Activated naive CD8-positive, alpha-beta T cell treated with anti-CD3 and anti-CD28 coated beads for 36 hours (primary cell): ENCODE data around the gene BATF. TPM values are rescaled to one million over a fixed set of nuclear protein-coding genes. Genes with fewer than 3 reads are reported as not detected.
A peak's percentile ranks its signal among the peaks of the same experiment; 100 is the strongest.

Experiments used
- DNase-seq: peaks from one replicate; pipeline ENCODE4 v3.0.0; 2021
- H3K27ac Mint-ChIP-seq: one replicate; pipeline ENCODE4 v1.8.0; 2022; ENCODE audit warnings: mild to moderate bottlenecking, moderate library complexity, mixed read lengths
- H3K27me3 Mint-ChIP-seq: one replicate; pipeline ENCODE4 v1.8.0; 2022; ENCODE audit warnings: mild to moderate bottlenecking, mixed read lengths
- H3K36me3 Mint-ChIP-seq: one replicate; pipeline ENCODE4 v1.8.0; 2021; ENCODE audit warnings: mild to moderate bottlenecking, mixed read lengths
- H3K4me1 Mint-ChIP-seq: one replicate; pipeline ENCODE4 v1.8.0; 2021; ENCODE audit warnings: mixed read lengths
- H3K4me3 Mint-ChIP-seq: one replicate; pipeline ENCODE4 v1.8.0; 2022; ENCODE audit warnings: mild to moderate bottlenecking, moderate library complexity, mixed read lengths
- H3K9me3 Mint-ChIP-seq: one replicate; pipeline ENCODE4 v1.8.0; 2022; ENCODE audit warnings: mixed read lengths
- total RNA-seq, 2 experiments: library from RNA; stranded (reverse); gene quantifications; one replicate each; pipeline ENCODE4 v1.2.3, GENCODE V29; 2021

The BATF gene
- total RNA-seq, 2 experiments from 2014 or later: 46.2 to 47.9 TPM

DNA sequence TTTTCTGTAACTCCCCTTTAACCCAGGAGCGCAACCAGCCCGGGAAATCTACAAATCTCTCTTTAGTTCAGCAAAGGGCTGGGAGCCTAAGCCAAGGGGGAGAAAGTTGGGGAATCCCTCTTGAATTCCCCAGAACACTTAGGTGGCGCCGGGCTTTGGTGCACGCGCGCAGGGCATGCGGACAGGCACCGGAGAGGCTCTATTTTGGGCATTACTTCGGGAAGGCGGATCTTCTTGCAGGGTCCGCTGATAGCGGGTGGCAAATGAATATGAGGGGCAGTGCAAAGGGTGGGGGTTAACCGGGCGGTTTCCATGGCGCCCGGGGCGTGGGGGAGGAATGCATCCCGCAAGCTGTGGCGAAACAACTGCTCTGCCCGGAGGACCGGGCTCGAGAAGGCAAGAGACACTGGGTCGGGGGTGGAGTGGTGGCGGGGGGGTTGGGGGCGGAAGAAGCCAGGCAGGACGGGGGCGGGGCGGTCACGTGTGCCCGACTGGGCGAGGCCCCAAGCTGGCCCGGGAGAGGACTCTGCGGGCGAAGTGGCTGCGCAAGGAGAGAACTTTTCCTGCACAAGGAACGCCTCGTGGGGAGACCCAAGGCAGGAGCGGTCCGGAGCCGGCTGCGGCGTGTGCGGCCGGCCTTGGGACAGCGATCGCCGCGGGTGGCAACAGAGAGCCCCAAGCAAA is 56.0 kb downstream of the BATF start, which contains the start of gene FLVCR2:
Gene FLVCR2, plus strand, starts transcription at position 519 of the 684 bp plus-strand sequence. CDS start 353 bp downstream, outside the sequence.
- H3K9me3 Mint-ChIP-seq: no peaks in the 10 kb centered on the region
- peak within 1 kb of the TSS; percentile 22 for H3K27ac Mint-ChIP-seq
- H3K27me3 Mint-ChIP-seq: no peaks in the 10 kb centered on the region
- H3K4me3 Mint-ChIP-seq: peak within 1 kb of the TSS; percentile 76
- peak; percentile 46 for DNase-seq
- H3K4me1 Mint-ChIP-seq: peaks cover 13% of the 10 kb centered on the region
- no peaks in the 10 kb centered on the region for H3K36me3 Mint-ChIP-seq

DNA sequence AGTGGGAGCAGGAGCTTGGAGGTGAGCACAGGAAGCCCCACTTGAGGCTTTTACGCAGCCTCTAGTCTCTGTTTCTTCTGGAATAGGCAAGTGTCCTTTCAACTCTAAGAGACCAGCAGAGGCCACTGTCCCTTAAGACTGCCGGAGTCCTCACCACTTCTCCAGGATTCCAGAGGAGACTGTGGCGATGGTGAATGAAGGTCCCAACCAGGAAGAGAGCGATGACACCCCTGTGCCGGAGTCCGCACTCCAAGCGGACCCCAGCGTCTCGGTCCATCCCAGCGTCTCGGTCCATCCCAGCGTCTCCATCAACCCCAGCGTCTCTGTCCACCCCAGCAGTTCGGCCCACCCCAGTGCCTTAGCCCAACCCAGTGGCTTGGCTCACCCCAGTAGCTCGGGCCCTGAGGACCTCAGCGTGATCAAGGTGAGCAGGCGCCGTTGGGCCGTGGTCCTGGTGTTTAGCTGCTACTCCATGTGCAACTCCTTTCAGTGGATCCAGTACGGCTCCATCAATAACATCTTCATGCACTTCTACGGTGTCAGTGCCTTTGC is 56.6 kb downstream of the BATF start:
- Mint-ChIP-seq H3K27ac (no peak overlapping the region), H3K36me3 (no peaks in the 10 kb centered on the region), H3K9me3 (no peaks in the 10 kb centered on the region), H3K4me3 (peak overlapping the region; percentile 76), H3K4me1 (peaks cover 13% of the 10 kb centered on the region), H3K27me3 (no peaks in the 10 kb centered on the region)
- DNase-seq: no peak

DNA sequence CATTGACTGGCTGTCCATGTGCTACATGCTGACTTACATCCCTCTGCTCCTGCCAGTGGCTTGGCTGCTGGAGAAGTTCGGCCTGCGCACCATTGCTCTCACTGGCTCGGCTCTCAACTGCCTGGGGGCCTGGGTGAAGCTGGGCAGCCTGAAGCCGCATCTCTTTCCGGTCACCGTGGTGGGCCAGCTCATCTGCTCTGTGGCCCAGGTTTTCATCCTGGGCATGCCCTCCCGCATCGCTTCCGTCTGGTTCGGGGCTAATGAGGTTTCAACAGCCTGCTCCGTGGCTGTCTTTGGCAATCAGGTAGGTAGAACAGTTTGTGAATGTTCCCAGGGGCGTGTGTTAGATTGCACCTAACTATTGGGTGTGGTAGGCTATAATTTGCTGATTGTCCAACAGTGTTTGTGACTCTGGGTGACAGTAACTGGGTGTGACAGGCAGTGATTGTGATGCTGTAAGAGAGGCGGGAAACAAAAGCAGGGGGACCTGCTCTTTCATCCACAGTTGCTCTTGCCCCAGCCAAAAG is 57.1 kb downstream of the BATF start:
- Mint-ChIP-seq H3K9me3 (no peaks in the 10 kb centered on the region), H3K27ac (no peak overlapping the region), H3K27me3 (no peaks in the 10 kb centered on the region), H3K4me3 (no peak overlapping the region), H3K4me1 (peaks cover 13% of the 10 kb centered on the region), H3K36me3 (no peaks in the 10 kb centered on the region)
- DNase-seq: no peak

DNA sequence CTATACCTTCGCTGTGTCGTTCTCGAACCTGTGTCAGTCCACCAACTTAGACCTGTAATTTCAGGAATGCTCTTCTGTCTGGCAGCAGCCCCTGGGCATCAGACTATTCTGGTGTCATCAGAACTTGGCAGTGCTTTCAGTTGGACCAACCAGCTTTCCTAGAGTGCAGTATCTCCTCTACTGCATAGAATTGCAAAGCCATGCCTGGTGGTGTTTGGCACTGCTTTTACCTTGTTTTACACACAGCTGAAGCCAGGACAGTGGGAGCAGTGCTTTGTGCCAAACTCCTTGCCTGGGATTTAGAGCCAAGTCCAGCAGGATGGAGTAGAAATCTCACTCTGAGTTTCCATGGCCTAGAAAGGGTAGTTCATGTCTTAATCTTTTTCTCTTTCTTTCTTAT is 57.6 kb downstream of the BATF start:
- Mint-ChIP-seq H3K36me3 (no peaks in the 10 kb centered on the region), H3K27ac (no peak overlapping the region), H3K27me3 (no peaks in the 10 kb centered on the region), H3K9me3 (no peaks in the 10 kb centered on the region), H3K4me1 (peaks cover 13% of the 10 kb centered on the region), H3K4me3 (no peak overlapping the region)
- DNase-seq: no peak

DNA sequence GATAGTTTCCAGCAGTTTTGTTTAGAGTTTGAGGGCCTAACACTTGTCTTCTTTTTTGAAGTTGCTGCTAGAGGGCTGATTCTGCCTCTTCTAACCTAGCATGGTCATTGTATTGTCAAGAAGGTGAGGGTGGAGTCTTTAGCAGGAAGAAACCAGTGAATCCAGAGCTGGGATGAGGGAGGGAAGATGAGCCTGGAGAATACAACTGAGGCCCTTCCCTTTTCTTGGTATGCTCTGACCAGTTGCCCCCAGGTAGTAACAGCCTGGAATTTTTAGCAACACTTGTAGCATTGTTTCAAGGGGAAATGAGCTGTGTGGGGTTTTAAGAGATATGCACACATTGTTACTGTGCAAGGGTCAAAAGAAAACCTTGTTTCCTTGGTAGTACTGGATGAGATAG is 65.1 kb downstream of the BATF start:
- Mint-ChIP-seq H3K4me3 (no peak overlapping the region), H3K27me3 (no peaks in the 10 kb centered on the region), H3K9me3 (no peaks in the 10 kb centered on the region), H3K36me3 (no peaks in the 10 kb centered on the region), H3K4me1 (no peaks in the 10 kb centered on the region), H3K27ac (no peak overlapping the region)
- no peak for DNase-seq

DNA sequence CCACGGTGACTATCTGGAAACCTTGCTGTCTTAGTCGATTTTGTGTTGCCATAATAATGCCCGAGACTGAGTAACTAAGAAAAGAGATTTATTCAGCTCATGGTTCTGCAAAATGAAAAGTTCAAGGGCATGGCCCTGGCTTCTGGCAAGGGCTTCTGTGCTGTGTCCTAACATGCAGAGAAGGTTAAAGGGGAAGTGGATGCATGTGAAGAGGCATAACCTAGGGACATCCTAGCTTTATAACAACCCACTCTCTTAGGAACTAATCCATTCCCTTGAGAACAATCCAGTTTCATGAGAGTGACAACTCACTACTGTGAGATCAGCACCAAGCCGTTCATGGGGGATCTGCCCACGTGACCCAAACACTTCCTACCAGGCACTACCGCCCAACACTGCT is 67.7 kb downstream of the BATF start:
- Mint-ChIP-seq H3K9me3 (no peaks in the 10 kb centered on the region), H3K27me3 (no peaks in the 10 kb centered on the region), H3K4me3 (no peak overlapping the region), H3K36me3 (no peaks in the 10 kb centered on the region), H3K4me1 (no peaks in the 10 kb centered on the region), H3K27ac (no peak overlapping the region)
- no peak for DNase-seq

DNA sequence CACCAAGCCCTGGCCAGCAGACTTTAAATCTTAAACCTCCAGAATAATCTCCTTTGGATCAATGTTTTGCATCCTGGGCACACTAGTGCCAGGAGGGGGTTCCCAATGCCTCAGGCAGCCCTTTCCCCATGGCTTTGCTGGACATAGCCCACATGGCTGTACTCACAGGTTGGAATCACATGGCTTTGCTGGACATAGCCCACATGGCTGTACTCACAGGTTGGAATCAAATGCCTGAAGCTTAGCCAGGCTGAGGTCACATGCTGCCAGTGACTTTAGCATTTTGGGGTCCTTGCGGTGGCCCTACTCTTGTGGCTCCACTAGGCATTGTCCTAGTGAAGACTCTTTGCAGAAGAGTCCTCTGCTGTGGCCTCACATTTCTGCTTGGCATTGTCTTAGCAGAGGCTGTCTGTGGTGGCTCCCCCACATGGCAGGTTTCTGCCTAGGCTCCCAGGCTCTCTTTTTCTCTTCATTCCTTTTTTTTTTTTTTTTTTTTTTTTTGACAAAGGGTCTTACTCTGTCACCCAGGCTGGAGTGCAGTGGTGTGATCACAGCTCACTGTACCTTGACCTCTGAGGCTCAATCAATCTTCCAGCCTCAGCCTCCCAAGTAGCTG is 69.2 kb downstream of the BATF start:
- Mint-ChIP-seq H3K27ac (no peak overlapping the region), H3K4me3 (no peak overlapping the region), H3K27me3 (no peaks in the 10 kb centered on the region), H3K9me3 (no peaks in the 10 kb centered on the region), H3K4me1 (no peaks in the 10 kb centered on the region), H3K36me3 (no peaks in the 10 kb centered on the region)
- DNase-seq: no peak

DNA sequence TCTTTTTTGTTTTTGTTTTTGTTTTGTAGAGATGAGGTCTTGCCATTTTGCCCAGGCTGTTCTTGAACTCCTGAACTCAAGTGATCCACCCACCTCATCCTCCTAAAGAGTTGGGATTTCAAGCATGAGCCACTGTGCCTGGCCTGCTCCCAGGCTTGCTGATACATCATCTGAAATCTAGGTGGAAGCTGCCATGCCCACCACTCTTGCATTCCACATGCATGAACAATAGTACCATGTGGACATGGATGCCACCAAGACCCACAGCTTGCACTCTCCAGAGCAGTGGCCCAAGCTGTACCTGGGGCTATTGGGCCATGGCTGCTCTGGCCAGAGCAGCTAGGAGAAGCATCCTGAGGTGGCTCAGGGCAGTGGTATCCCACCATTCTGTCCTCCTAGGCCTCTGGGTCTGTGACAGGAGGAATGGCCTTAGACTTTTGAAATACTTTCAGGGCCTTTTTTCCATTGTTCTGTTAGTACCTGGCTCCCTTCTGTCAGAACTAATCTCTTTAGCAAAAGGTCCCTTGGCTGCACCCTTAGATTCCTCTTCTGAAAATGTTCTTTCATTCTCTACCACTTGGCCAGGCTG is 69.8 kb downstream of the BATF start:
- H3K9me3 Mint-ChIP-seq: no peaks in the 10 kb centered on the region
- no peaks in the 10 kb centered on the region for H3K27me3 Mint-ChIP-seq
- H3K36me3 Mint-ChIP-seq: no peaks in the 10 kb centered on the region
- no peaks in the 10 kb centered on the region for H3K4me1 Mint-ChIP-seq
- H3K27ac Mint-ChIP-seq: no peak overlapping the region
- DNase-seq: no peak
- H3K4me3 Mint-ChIP-seq: no peak overlapping the region

DNA sequence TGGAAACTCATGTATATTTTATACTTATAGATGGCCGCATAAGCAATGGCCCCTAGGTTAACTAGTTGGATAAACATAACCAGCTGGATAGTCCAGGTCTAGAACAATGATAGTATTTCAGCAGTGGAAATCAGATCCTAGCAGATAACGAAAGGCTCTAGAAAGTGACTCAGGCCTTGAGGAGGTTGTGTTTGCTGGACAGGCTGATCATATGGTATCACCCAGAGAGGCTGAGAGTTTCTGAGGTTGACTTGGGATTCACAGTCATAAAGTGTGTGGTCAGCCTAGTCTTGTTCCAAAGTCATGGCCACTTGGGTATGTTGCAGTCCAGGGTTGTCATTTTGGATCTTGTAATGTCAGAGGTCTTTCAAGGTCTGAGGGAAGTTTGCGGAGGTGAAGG is 73.0 kb downstream of the BATF start:
- H3K27me3 Mint-ChIP-seq: no peaks in the 10 kb centered on the region

More for the DNA sequence above, 73.0 kb downstream of the BATF start:
- Mint-ChIP-seq H3K4me3 (no peak overlapping the region), H3K27ac (no peak overlapping the region), H3K9me3 (no peaks in the 10 kb centered on the region), H3K4me1 (no peaks in the 10 kb centered on the region), H3K36me3 (no peaks in the 10 kb centered on the region)
- no peak for DNase-seq

Other genes starting within 250 kb of the BATF start
- gene FOS, start 243.6 kb upstream of the BATF start, total RNA-seq: 10 to 100 TPM; 19.5 to 20.0 TPM
- gene JDP2, start 94.4 kb upstream of the BATF start, total RNA-seq: 1 to 10 TPM; 2.1 TPM
- gene FLVCR2, start 56.2 kb downstream of the BATF start, total RNA-seq: under 1 TPM; 0.64 to 0.78 TPM
- 10 to 100 TPM; 13.9 to 15.0 TPM for gene ERG28, start 138.4 kb downstream of the BATF start, total RNA-seq
- gene TTLL5, start 138.8 kb downstream of the BATF start, total RNA-seq: 10 to 100 TPM; 26.9 to 30.5 TPM